K562 (cell line): ENCODE results near the gene NDFIP1. TPM values are rescaled to one million over a fixed set of nuclear protein-coding genes. Genes with fewer than 3 reads are reported as not detected.

ENCODE experiments used
- C11orf30 ChIP-seq: fragments of 450-650 bp; IDR thresholded peaks from 2 replicates; pipeline ENCODE4 v1.6.1; 2016; ENCODE audit warnings: low read depth, mild to moderate bottlenecking
- DMBX1 ChIP-seq: fragments of 250-450 bp; sonication (Bioruptor Pico); IDR thresholded peaks from 2 replicates; pipeline ENCODE4 v1.8.0; 2022; ENCODE audit warnings: inconsistent platforms, mild to moderate bottlenecking, moderate library complexity, borderline replicate concordance
- HDAC1 ChIP-seq, 2 experiments: fragments of 450-650 bp; IDR thresholded peaks; 2 replicates each; pipeline ENCODE4 v1.6.1; 2016 to 2017; ENCODE audit warnings: inconsistent platforms in 1 of 2, mild to moderate bottlenecking in 1 of 2, moderate library complexity in 1 of 2
- NFIX ChIP-seq: fragments of 250-450 bp; sonication (Bioruptor Pico); IDR thresholded peaks from 2 replicates; pipeline ENCODE4 v1.4.0; 2020; ENCODE audit warnings: low read depth, mild to moderate bottlenecking, moderate library complexity
- PRDM10 ChIP-seq: fragments of 450-650 bp; IDR thresholded peaks from 2 replicates; pipeline ENCODE4 v1.6.1; 2018; ENCODE audit not compliant: partially characterized antibody
- PREB ChIP-seq: sonication (generic); formaldehyde crosslinking; IDR thresholded peaks from 2 replicates; pipeline ENCODE4 v1.8.1; 2023; ENCODE audit warnings: mild to moderate bottlenecking, missing genetic modification reagents
- PRPF4 ChIP-seq: fragments of 200-400 bp; formaldehyde crosslinking; IDR thresholded peaks from one replicate; pipeline ENCODE4 v1.6.1; 2017; ENCODE audit warnings: low read length, low read depth, mild to moderate bottlenecking; ENCODE audit not compliant: insufficient read depth, poor library complexity, severe bottlenecking
- ZNF217 ChIP-seq: sonication (generic); formaldehyde crosslinking; IDR thresholded peaks from 2 replicates; pipeline ENCODE4 v1.8.0; 2022; ENCODE audit warnings: mild to moderate bottlenecking, missing genetic modification reagents
- ZNF224 ChIP-seq: sonication (generic); formaldehyde crosslinking; IDR thresholded peaks from 2 replicates; pipeline ENCODE4 v1.8.0; 2022; ENCODE audit warnings: mild to moderate bottlenecking, missing genetic modification reagents
- ZNF274 ChIP-seq: IDR thresholded peaks from 2 replicates; pipeline ENCODE4 v1.6.1; 2011; ENCODE audit warnings: low read depth, mild to moderate bottlenecking, low read length, moderate library complexity, borderline replicate concordance
- ZNF436 ChIP-seq: fragments of 250-450, 450-650 bp; sonication (Bioruptor Pico); formaldehyde crosslinking; IDR thresholded peaks from 2 replicates; pipeline ENCODE4 v1.7.0; 2020; ENCODE audit warnings: mild to moderate bottlenecking
- ZNF518B ChIP-seq: fragments of 250-450 bp; sonication (Bioruptor Pico); IDR thresholded peaks from 2 replicates; pipeline ENCODE4 v1.5.0; 2021; ENCODE audit warnings: mild to moderate bottlenecking, moderate library complexity
- polyA plus RNA-seq, 8 experiments: library from polyadenylated mRNA; depleted of rRNA in 4 of 8; stranded (reverse) in 5 of 8; unstranded in 3 of 8; fragments of >200 nt; fragmentation: Nextera tagmentation in 2 of 8; fragmentation: Illumina TruSeq in 1 of 8; extraction: Ambion mirVana in 2 of 8; extraction: Trizol in 1 of 8; gene quantifications; 2 replicates each; pipeline versions ENCODE4 v1.2.1 to v1.2.3, GENCODE V29; 2011 to 2014; ENCODE audit warnings: inconsistent platforms in 1 of 8, missing spikeins in 1 of 8
- total RNA-seq, 7 experiments: library from RNA; depleted of rRNA in 6 of 7; stranded (reverse); fragments of >200 nt in 6 of 7; fragmentation: Illumina TruSeq in 2 of 7; extraction: Trizol in 2 of 7; gene quantifications; 2 replicates each; pipeline versions ENCODE4 v1.2.1 to v1.2.3, GENCODE V29; 2011 to 2021; ENCODE audit warnings: low replicate concordance in 1 of 7
- TF ChIP-seq, protein P1 (sequence below), 3 experiments: fragments of 200-800 bp in 1 of 3; sonication (Bioruptor generic) in 1 of 3; sonication (generic) in 1 of 3; formaldehyde crosslinking in 1 of 3; IDR thresholded peaks; 2 replicates each; pipeline versions ENCODE4 v1.6.1 to v1.8.0; 2016 to 2022; ENCODE audit warnings: mild to moderate bottlenecking in 2 of 3, missing compliant biosample characterization in 2 of 3, missing genetic modification characterization in 2 of 3, missing genetic modification reagents in 1 of 3

The NDFIP1 gene
- total and polyA plus RNA-seq, 9 of the 15 experiments (the other 6 are each of a cell fraction or from before 2014, with no cell fraction given): 5.3 to 37.5 (median 31.9) TPM

DNA sequence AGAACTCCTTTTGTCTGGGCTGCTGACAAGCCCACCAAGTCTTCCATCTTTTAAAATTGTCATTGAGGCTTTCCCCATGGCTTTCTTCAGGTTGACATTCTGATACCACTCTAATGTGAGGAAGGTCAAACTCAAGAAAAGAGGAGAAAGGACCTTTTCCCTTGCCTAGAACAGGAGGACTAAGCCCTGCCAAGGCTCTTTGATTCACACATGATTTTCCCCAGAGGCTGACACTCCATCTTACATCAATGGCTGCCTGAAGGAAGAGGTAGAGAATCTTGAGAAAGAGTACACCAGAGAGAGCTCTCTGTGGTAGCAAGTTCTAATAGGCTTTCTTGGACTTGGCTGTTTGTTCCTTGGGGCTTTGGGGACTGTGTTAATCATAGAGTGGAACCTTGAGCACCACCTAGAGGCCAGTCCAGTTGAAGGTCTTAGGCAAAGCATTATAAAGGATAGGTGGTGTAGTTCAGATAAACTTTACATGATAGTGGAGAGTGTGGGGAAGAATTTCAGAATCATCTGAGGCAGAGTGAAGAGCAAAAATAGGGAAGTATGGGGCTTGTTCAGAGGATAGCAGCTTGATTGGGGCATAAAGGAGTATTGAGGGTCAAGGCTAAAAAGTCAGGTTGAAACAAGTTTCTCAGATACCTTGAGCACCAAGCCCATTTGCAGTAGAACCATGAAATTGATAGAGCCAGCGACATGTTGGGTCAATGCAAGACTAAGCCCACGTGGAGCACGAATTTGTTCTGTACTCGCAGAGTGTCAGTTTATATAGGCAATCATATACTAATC lies 36.7 kb downstream of the NDFIP1 start (continued):
- TF ChIP-seq PRDM10 (no peak), ZNF217 (CRISPR knock-in tag) (no peak), PREB (CRISPR knock-in tag) (no peak), PRPF4 (no peak), HDAC1 (IDR thresholded peaks at IDR 0.05) (no peak), NFIX (CRISPR knock-in tag) (no peak), ZNF224 (no peak), ZNF436 (CRISPR knock-in tag) (no peak), DMBX1 (CRISPR knock-in tag) (no peak), ZNF274 (no peak), C11orf30 (no peak), ZNF518B (no peak)
- TF ChIP-seq, protein P1, sequence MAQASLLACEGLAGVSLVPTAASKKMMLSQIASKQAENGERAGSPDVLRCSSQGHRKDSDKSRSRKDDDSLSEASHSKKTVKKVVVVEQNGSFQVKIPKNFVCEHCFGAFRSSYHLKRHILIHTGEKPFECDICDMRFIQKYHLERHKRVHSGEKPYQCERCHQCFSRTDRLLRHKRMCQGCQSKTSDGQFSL (CRISPR knock-in tag; IDR thresholded peaks at IDR 0.05): no peak
- TF ChIP-seq, protein P1 (tag; IDR thresholded peaks at IDR 0.05): no peak
